Measurements from ENCODE around the gene GNA12. TPM values are rescaled to one million over a fixed set of nuclear protein-coding genes. Genes with fewer than 3 reads are reported as not detected.

Gene GNA12
- polyA plus RNA-seq, 1 of the 3 experiments (the other 2 are of a cell fraction), result 64.8 TPM

- no peak for TF ChIP-seq ZBTB33 (IDR thresholded peaks at IDR 0.05; ENCODE audit: borderline replicate concordance, low read depth)
Measured at GRCh38 chr7:2849941-2850766, 6.0 kb upstream of the GNA12 start (continued).

GRCh38 chr7:2845034-2845592 is 1.0 kb upstream of the GNA12 start:
- Histone ChIP-seq H2AFZ (ENCODE audit: low read depth) (peak overlapping the region; percentile 85), H3K9ac (no peak overlapping the region), H3F3A (replicated peaks; ENCODE audit: insufficient read depth) (no peaks in the 10 kb centered on the region), H3K4me3 (ENCODE audit: low read depth in 2 of 2, low read length in 1 of 2) (peak overlapping the region; percentile 44 to 53), H3K27me3 (ENCODE audit: insufficient read depth) (no peaks in the 10 kb centered on the region), H3K36me3 (replicated peaks in 1 of 2; ENCODE audit: control insufficient read depth in 1 of 2, insufficient read depth in 2 of 2, low read length in 1 of 2) (peaks cover 0 to 3% of the 10 kb centered on the region in 2 experiments), H3K79me2 (ENCODE audit: insufficient read depth) (peaks cover 36% of the 10 kb centered on the region), H3K9me2 (no peaks in the 10 kb centered on the region), H3K9me3 (no peaks in the 10 kb centered on the region), H3K4me2 (peak overlapping the region; percentile 66), H4K20me1 (ENCODE audit: insufficient read depth) (peaks cover 19% of the 10 kb centered on the region), H3K27ac (ENCODE audit: low read depth in 2 of 2, low read length in 1 of 2) (peak overlapping the region in 1 of 2 experiments; percentile 73; a peak in 2 of 4 replicates), H3K4me1 (ENCODE audit: control insufficient read depth in 1 of 2, insufficient read depth in 2 of 2, low read depth in 1 of 2, low read length in 1 of 2) (peaks cover 3 to 8% of the 10 kb centered on the region in 2 experiments; a peak in 2 of 4 replicates)
- ChIA-PET POLR2A (interaction anchor here (1.1 kb wide), 1 partner anchor 82 kb away, joined by 3 read pairs; no protein-coding TSS in a partner anchor), CTCF (interaction anchor here (1.2 to 1.5 kb wide), 3 partner anchors 20 to 174 kb away, joined by 3 to 11 read pairs (median 4); no protein-coding TSS in a partner anchor)
- 81% methylated on average over 14 of the region's 14 CpGs for WGBS (ENCODE audit: low lambda C conversion rate)
- no peak for TF ChIP-seq ZBTB33 (IDR thresholded peaks at IDR 0.05; ENCODE audit: borderline replicate concordance, low read depth)
- no peak for TF ChIP-seq CHD2 (IDR thresholded peaks at IDR 0.05; ENCODE audit: low read length, partially characterized antibody)
- no peak for TF ChIP-seq MEF2A (IDR thresholded peaks at IDR 0.05; ENCODE audit: borderline replicate concordance, low read depth)
- no peak for TF ChIP-seq TAF1 (IDR thresholded peaks at IDR 0.05; ENCODE audit: borderline replicate concordance, low read depth, low read length)
- TF ChIP-seq JUND (IDR thresholded peaks at IDR 0.05), result no peak
- TF ChIP-seq PBX3 (IDR thresholded peaks at IDR 0.05), result no peak
- TF ChIP-seq FOXM1 (IDR thresholded peaks at IDR 0.05; ENCODE audit: low read depth), result no peak
- TF ChIP-seq NRF1 (IDR thresholded peaks at IDR 0.05; ENCODE audit: low read depth, low read length), result no peak
- TF ChIP-seq POLR2AphosphoS5 (IDR thresholded peaks at IDR 0.05; ENCODE audit: low read depth, low read length), result no peak
- TF ChIP-seq RCOR1 (IDR thresholded peaks at IDR 0.05; ENCODE audit: low read length), result no peak
- TF ChIP-seq FOXJ3 (CRISPR knock-in tag; IDR thresholded peaks at IDR 0.05), result no peak
- no peak for TF ChIP-seq USF1 (IDR thresholded peaks at IDR 0.05; ENCODE audit: borderline replicate concordance, low read depth)
- no peak for TF ChIP-seq YY1 (IDR thresholded peaks at IDR 0.05; ENCODE audit: low read depth)
- TF ChIP-seq FOSL2 (IDR thresholded peaks at IDR 0.05; ENCODE audit: borderline replicate concordance, low read depth), result no peak
- no peak for DNase-seq
